T-helper 9 cell (primary cell): ENCODE measurements around the gene RPH3AL.
"Not testable (repeated sequence)": the region's sequence is repeated elsewhere in the genome, so short reads cannot be mapped to it uniquely, and the experiment has no call there.

ENCODE experiments used
- DNase-seq: peaks from one replicate; pipeline ENCODE4 v3.0.0-alpha.2; 2020

The RPH3AL gene

DNA sequence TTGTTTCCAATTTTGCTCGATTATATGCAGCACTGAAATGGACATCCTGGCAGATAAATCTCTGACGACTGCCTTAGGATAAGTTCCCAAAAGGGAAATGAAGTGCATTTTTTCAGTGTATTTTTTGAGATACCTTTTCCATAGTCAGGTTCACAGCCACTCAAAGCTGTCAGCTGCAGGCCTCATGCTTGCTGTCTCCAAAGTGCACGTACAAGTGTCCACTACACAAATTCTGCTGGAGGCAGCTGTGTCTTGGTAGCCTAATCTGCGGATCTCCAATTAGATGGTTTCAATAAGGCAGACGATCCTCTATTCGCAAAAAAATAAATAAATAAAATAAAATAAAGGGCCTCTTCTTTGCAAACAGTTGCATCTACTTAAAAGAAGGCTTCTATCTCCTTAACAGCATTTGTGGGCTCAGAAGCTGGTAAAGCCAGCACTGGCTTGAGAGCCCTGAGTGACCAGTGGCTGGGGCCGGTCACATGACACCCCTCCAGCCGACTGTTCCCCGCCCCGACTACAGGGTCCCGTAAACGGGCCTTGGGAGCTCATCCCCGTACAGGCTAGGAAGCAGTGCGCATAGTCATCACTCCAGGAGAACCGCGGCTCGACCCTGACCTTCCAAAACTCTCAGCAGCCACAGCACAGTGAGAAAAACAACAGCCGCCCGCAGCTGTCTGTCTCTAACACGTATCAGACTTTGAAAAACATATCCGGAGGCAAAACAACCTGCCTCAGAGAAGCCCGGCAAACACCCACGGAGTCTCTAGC, 18.8 kb downstream of the RPH3AL start:
- no peak for DNase-seq

DNA sequence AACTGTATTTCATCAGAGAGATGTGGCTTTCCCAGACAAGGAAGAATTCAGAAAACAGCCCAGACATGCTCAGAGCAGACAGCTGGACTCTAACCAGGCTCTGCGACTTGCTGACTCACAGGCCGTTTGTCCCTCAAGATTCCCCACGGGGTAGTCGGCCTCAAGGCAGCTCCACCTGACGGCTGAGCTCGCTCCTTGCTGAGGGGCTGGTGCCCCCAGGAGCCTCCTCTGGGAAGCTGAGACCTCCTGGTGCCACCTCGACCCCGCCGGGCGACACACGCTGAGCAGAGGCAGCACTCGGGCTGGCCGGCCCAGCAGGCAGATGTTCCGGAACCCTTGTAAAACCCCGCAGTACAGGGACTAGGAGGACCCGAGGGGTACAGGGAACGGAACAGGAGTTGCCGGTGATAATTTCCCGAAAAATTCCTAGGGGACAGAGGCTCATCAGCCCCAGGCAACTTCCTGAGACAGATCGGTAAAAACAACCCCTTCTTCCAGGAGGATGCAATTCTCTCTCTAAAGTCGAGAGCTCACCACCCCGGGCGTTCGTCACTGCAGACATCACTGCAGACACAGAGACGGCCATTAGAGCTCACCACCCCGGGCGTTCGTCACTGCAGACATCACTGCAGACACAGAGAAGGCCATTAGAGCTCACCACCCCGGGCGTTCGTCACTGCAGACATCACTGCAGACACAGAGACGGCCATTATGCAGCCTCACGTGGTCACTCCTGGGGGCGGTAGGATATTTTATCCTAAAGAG, 19.9 kb downstream of the RPH3AL start:
- no peak for DNase-seq

DNA sequence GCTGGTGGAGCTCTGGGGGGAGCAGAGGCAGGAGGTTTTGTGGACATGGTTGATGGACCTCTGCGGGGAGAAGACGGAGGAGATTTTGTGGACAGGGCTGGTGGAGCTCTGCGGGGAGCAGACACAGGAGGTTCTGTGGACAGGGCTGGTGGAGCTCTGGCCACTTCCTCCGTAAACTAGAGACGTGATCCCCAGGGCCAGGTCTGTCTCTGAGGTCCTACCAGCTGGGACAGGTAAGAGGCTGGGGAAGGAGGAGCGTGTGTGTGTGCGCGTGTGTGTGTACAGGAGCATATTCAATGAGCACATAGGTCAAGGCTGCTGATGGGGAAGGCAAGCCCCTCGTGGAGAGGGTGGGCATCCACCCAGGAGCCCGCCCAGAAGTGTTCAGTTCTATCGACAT, 20.6 kb downstream of the RPH3AL start:
- no peak for DNase-seq

DNA sequence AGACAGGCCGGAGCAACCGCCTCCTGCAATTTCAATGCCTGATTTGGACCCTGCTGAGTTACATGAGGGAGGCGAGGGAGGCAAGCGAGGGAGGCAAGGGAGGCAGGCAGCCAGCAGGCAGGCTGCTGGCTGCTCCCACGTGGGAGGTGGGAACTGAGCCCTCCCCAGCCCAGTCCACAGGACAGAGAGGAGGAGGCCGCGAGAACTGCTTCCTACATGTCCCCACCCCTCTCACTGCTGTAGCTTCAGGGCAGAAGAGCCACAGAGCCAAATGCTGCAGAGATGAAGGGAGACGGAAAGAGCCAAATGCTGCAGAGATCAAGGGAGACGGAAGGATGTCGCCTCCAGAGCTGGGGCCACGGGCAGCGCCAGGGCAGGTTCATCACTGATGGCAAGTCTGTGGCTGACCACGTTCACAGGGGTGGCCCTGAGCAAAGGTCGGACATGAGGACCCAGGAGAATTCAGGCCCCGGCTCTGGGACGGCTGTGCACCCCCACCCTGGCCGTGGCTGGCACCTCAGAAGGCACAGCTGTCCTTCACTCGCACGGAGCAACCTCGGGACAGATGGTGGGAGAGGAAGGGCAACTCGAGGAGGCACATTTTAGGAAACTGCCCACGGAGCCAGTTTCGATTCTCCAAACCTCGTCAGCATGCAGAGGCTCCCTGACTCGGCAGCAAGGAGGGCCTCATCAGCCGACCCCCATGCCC, 21.5 kb downstream of the RPH3AL start:
- no peak for DNase-seq

DNA sequence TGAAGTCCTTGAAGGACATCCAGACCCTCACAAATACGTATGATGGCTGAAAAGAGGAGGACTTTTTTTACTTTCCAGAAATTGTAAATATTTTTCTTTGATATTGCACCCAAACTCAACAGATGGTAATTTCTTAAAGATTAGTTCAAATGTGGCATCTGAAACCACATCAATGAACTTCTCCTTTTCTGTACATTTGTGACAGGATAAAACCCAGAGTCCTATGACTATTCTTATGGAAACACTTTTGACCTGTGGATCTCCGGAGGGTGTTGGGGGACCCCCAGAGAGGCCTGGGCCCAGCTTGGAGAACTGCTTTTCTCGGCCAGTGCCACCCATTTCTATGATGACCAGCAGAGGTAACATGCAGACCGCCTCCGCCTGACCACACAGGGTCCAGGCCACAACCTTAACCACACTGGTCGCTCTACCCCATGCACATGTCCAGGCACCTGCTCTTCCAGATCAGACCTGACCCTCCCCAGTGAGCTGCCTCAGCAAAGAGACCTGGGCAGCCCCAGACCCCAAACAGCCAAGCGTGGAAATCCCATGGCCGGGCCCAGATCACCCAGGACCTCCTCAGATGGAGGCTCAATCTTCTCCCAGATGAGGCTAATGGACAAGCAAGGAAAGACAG, 22.7 kb downstream of the RPH3AL start:
- DNase-seq: no peak

DNA sequence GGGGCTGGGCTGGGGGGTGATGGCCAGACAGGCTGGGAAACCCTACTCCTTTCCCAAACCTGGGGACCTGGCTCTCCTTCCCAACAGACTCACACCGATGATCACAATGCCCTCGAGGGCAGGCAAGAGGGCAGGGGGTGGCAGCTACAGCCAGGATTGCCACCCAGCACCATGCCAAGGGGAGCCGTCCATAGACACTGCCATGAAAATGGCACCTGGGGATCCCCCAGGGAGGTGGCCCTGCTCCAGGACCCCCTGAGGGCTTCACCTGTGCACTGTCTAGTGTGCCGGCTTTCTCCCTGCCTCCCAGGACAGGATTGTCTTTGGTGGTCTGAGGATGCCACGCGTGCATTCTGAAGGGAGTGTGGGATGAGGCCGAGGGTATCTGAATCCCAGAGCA, 24.6 kb downstream of the RPH3AL start:
- no peak for DNase-seq

DNA sequence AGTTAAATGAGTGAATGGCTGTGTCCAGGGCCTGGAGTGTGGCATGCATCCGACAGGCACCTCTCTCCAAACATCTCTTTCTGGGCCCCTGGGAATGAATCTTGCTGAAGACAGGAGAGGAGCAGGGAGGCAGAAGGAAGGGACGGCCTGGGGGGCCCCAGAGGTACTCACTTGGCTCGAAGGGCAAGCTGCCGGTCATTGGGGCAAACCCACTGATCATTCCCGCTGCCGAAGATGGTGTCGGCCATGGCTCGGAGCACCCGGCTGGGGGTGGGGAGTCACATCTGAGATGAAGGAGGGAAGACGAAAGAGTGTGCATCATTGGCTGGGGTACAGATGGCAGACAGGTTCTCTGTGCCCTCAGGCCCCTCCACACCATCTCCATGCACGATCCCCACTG, 25.3 kb downstream of the RPH3AL start:
- no peak for DNase-seq

DNA sequence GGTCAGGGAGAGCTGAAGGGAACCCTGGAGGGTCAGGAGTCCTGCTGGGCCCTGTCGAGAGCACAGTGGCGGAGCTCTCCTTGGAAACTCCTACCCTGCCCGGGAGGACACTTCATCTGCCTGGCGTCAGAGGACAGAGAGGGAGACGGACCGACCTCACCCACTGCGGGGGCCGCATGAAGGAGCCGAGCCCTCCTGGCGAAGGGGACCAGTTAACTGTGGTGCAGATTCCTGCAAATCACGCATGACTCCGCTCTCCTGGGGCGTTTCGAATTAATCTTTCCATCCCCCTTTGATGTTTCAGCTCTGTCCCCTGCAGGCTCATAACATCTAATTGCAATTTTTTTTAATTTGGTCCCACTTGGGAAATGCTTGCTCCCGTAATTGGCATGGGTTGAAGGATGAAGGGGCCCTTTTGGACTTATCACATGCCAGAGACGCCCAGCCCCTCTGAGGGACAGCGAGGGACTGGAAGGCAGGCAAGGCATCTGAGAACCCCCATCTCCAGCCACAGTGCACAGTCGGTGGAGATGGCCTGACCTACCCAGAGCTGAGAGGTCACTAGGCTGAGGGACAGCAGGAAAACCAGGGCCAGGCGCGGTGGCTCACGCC, 26.5 kb downstream of the RPH3AL start:
- DNase-seq: no peak

DNA sequence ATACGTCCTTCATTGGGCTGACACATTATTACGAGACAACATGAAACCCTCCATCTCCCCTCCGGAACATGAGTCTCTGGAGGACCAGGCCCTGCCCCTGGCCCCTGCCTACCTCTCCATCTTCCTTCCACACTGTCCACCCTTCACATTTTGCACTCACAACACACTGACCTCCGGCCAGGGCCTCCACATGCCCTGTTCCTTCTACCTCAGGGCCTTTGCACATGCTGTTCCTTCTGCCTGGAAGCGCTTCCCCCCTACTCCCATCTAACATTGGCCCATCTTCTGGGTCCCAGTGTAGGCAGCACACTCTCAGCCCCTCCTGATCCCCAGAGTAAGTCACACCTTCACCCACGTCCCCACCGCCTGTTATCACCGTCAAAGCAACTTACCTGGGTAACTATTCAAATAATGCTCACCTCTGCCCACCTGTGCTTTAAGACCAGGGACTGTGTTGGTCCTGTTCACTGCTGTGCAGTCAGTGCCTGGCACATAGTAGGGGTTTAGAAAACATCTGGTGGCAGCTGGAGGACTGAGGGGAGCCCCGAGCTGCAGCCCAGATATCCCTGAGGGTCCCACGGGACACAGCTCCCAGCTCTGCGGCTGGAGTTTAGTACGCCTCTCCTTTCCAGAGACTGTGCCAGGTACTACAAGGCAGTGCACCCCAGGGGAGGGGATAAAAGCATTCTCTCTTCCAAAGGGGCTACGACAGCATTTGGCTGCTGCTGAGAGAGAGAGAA, 27.2 kb downstream of the RPH3AL start:
- no peak for DNase-seq

DNA sequence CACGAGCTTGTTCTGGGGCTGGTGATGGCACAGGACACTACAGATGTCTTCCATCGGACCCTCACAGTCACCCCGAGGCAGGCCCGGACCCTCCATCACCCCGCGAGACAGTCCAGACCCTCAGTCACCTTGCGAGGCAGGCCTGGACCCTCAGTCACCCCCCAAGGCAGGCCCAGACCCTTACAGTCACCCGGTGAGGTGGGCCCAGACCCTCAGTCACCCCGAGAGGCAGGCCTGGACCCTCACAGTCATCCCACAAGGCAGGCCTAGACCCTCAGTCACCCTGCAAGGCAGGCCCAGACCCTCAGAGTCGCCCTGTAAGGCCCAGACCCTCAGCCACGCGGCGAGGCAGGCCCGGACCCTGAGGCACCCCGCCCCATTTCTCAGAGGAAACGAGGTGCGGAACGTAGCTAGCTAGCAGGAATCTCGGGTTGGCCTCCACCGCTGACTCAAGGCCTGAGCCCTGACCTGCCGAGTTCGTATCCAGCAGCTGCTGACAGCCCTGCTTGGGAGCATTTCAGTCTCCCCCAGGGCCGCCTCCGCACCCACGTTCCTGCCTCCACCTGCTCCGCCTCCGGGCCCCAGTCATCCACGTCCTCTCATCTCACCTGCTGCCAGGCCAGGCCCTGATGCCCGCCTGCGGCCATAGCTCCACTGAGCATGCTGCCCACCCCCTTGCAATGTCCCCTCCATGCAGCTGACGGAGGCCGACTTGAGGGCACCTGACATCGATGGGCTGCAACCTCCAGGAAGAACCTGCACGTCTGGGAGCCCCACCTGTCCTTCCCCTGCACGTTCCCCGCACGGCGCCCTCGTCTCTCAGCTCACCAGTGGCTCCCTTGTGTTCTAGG, 28.7 kb downstream of the RPH3AL start:
- DNase-seq: no peak

DNA sequence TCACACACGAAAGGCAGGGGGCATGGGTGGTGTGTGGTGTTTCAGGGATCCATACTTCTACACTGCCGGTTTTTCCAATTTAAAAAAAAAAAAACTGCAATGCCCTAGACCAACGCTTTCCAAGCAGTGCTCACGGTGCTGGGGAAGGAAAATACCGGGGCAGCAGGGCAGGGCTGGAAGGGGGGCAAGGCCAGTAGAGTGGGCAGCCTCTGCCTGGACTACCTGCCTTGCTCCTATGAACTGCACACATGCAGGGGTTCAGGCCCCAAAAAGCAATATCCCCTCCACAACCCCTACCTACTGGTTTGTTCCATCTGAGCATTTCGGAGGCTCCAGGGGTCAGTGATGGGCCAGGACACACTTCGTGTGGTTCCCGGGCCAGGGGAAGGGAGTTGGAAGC, 29.4 kb downstream of the RPH3AL start:
- DNase-seq: no peak

DNA sequence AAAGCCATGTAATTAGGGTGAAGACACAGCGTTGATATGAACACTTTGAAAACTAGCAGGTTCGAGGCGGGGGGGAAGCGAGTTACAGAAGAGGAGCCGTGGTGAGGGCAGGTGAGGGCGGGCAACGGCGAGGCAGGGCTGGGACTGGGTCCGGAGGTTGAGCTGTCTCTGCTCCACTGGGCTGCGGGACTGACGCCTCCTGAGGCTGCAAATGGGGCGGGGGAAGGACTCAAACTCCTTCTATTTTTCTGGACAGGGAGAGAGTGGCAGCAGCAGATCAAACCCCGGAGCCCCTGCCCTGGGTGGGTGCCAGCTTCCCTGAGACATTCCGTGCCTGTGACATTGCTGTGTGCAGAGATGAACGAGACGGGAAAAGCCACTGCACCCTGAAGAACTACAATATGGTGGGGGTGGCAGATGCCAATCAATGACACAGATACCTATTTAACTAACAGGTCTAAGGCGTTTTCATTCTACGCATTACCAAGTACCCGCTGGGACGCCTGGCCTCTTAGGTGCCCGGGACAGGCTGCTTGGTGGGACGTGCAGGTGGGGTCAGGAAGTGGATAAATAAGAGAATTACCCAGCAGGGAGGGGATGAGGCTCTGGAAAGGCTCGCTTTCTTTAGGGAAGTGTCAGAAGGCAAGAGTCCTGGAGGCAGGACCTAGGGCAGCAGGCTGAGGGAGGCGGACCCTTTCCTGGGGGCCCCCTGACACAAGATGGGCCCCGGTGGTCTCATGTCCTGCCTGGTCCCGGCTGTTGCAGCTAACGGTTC, 30.4 kb downstream of the RPH3AL start:
- no peak for DNase-seq

DNA sequence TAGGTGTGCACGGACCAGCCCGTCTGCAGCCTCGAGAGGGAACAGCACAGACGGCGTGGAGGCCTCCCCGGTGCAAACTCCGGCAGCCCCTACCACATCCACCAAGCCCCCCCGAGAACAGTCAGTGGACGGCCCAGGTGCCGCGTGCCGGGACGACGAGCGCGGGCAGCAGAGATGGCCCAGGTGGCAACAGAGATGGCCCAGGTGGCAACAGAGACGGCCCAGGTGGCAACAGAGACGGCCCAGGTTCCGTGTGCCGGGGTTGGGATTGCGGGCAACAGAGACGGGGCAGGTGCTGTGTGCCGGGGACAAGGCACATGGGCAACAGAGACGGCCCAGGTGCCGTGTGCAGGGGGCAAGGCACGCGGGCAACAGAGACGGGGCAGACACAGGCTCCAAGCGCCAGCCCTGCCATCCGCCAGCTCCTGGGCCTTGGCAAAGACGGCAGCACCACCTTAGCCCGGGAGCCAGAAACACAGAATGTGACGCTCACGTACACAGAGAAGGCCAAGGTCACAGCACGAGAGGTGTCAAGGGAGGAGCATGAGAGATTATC, 31.1 kb downstream of the RPH3AL start:
- no peak for DNase-seq

DNA sequence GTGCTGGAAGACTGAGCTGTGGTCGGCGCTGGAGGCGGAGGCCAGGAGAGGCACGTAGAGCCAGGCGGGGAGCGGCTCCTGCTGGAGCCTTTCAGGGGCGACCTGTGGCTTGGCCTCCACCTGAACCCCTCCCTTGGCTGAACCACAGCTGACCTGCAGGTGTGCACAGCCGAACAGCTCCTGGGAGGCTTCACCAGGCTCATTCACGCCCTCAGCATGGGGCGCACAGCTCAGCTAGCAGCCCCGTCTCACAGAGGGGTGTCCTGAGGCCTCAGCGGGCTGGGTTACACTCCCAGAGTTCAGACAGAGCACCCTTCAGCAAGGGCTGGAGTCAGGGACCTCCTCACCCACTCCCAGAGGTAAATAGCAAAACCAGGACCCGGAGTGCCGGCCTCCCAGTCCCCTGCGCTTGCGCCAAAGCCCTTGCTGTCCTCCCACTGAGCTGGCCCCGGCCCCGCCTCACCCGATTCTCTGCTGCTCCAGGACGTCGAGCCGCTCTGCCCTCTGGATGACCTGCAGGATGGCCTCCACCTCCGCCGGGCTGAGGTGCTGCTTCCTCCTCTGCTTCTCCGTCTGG, 31.7 kb downstream of the RPH3AL start:
- DNase-seq: no peak

DNA sequence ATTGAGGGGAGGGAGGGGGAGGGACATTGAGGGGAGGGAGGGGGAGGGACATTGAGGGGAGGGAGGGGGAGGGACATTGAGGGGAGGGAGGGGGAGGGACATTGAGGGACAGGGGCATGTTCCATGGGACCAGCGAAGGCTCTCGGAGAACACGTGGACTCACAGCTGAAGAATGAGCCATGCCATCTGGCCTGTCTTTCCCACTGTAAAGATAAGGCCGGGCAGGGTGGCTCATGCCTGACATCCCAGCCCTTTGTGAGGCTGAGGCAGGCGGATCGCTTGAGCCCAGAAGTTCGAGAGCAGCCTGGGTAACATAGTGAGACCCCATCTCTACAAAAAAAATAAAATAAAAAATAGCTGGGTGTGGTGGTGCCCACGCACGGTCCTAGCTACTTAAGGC, 32.5 kb downstream of the RPH3AL start:
- no peak for DNase-seq

DNA sequence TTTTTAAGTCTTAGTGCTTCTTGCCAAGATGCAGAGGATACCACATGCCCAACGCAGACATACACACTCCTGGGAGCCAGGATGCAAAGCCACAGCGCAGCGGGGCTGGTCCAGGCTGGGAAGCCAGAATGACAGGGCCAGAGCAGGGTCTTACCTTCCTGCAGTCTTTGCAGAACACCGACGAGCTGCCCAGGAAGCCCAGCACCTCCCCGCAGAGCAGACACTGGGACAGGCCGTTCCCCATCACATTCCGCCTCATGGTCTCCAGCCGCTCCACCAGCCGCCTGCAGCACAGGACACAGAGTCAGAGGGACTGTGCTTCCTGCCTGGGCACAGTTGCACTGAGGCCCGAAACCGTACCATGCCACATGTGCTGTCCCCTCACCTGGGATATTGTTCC, 33.3 kb downstream of the RPH3AL start:
- no peak for DNase-seq

DNA sequence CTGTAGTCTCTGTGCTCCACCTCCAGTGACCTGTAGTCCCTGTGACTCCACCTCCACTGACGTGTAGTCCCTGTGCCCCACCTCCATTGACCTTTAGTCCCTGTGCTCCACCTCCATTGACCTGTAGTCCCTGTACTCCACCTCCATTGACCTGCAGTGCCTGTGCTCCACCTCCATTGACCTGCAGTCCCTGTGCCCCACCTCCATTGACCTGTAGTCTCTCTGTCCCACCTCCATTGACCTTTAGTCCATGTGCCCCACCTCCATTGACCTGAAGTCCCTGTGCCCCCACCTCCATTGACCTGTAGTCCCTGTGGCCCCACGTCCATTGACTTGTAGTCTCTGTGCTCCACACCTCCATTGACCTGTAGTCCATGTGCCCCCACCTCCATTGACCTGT, 35.5 kb downstream of the RPH3AL start:
- not testable (repeated sequence) for DNase-seq

DNA sequence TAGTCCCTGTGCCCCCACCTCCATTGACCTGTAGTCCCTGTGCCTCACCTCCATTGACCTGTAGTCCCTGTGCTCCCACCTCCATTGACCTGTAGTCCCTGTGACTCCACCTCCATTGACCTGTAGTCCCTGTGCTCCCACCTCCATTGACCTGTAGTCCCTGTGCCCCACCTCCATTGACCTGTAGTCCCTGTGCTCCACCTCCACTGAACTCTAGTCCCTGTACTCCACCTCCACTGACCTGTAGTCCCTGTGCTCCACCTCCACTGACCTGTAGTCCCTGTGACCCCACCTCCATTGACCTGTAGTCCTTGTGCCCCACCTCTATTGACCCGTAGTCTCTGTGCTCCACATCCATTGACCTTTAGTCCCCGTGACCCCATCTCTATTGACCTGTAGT, 37.2 kb downstream of the RPH3AL start:
- not testable (repeated sequence) for DNase-seq

DNA sequence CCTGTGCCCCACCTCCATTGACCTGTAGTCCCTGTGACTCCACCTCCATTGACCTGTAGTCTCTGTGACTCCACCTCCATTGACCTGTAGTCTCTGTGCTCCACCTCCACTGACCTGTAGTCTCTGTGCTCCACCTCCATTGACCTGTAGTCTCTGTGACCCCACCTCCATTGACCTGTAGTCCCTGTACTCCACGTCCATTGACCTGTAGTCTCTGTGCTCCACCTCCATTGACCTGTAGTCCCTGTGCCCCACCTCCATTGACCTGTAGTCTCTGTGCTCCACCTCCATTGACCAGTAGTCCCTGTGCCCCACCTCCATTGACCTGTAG, 38.0 kb downstream of the RPH3AL start:
- DNase-seq: not testable (repeated sequence)
